Natural killer cell (primary cell): ENCODE results near the gene EOMES. TPM values are rescaled to one million over a fixed set of nuclear protein-coding genes. Genes with fewer than 3 reads are reported as not detected.

ENCODE experiments used
- ATAC-seq, 3 donors: fragments of 150-1000 bp in 2 of 3; fragments of 200-7000 bp in 1 of 3; cut with Tn5 transposase; 1 replicate in 1 of 3; 2 replicates in 2 of 3; pipeline ENCODE4 v1.10.0; 2021; ENCODE audit warnings: mild to moderate bottlenecking in 2 of 3, moderate library complexity in 2 of 3
- DNase-seq, 2 donors: peaks; one replicate each; pipeline versions ENCODE4 v3.0.0 to v3.0.0-alpha.2; 2013 to 2021; ENCODE audit warnings: mixed read lengths in 1 of 2
- H3K27ac ChIP-seq: one replicate; pipeline ENCODE4 v1.5.1; 2013; ENCODE audit warnings: mild to moderate bottlenecking, low read length
- H3K27me3 ChIP-seq: one replicate; pipeline ENCODE4 v1.6.1; 2013; ENCODE audit warnings: low read length; ENCODE audit not compliant: control insufficient read depth, insufficient read depth
- H3K36me3 ChIP-seq: one replicate; pipeline ENCODE4 v1.6.1; 2013; ENCODE audit warnings: low read length; ENCODE audit not compliant: control insufficient read depth, insufficient read depth
- H3K4me1 ChIP-seq: one replicate; pipeline ENCODE4 v1.6.1; 2013; ENCODE audit warnings: low read length; ENCODE audit not compliant: control insufficient read depth, insufficient read depth
- H3K4me3 ChIP-seq: one replicate; pipeline ENCODE4 v1.5.1; 2013; ENCODE audit warnings: low read length
- H3K9me3 ChIP-seq: one replicate; pipeline ENCODE4 v1.6.1; 2013; ENCODE audit warnings: low read length; ENCODE audit not compliant: control insufficient read depth, insufficient read depth
- H3K27ac Mint-ChIP-seq, 2 donors: one replicate each; pipeline ENCODE4 v1.8.0; 2022; ENCODE audit warnings: mild to moderate bottlenecking in 2 of 2, mixed read lengths in 2 of 2, moderate library complexity in 1 of 2
- H3K27me3 Mint-ChIP-seq, 2 donors: one replicate each; pipeline ENCODE4 v1.8.0; 2022; ENCODE audit warnings: low read depth in 2 of 2, mixed read lengths in 2 of 2
- H3K36me3 Mint-ChIP-seq: one replicate; pipeline ENCODE4 v1.8.0; 2022; ENCODE audit warnings: mixed read lengths
- H3K4me1 Mint-ChIP-seq, 2 donors: one replicate each; pipeline ENCODE4 v1.8.0; 2022; ENCODE audit warnings: mixed read lengths in 2 of 2
- H3K4me3 Mint-ChIP-seq: one replicate; pipeline ENCODE4 v1.8.0; 2022; ENCODE audit warnings: mild to moderate bottlenecking, moderate library complexity, mixed read lengths
- H3K9me3 Mint-ChIP-seq, 2 donors: one replicate each; pipeline ENCODE4 v1.8.0; 2022; ENCODE audit warnings: mixed read lengths in 2 of 2
- CTCF ChIP-seq: fragments of 200-600 bp; IDR thresholded peaks from one replicate; pipeline ENCODE4 v1.8.0; 2022; ENCODE audit warnings: antibody characterized with exemption
- WGBS: methylation state at CpG from one replicate; pipeline ENCODE4 v1.1.7; 2013; ENCODE audit warnings: missing lambda C conversion rate; ENCODE audit not compliant: insufficient coverage; 5-methylcytosine and 5-hydroxymethylcytosine counted together
- intact Hi-C: fragments of 100-400 bp; cut with micrococcal nuclease; formaldehyde crosslinking; loops from one replicate; pipeline ENCODE4 v1.14.2; 2022
- total RNA-seq, 4 donors: library from RNA; stranded (reverse); fragments of 120-200 nt in 1 of 4; gene quantifications; one replicate each; pipeline versions ENCODE4 v1.2.3 to v1.2.4, GENCODE V29; 2013 to 2022

EOMES gene
- total RNA-seq, 3 donors from 2014 or later (not counting 1 experiment from before 2014, with no cell fraction given) = 30.3 to 64.0 (median 32.2) TPM

GRCh38 chr3:27688053-27688452, 34.1 kb downstream of the EOMES start:
- peaks cover 33% of the 10 kb centered on the region for H3K36me3 Mint-ChIP-seq
- no peaks in the 10 kb centered on the region for H3K4me1 Mint-ChIP-seq
- intact Hi-C loops = no loop called here
- no peak for ATAC-seq
- H3K27me3 ChIP-seq = no peaks in the 10 kb centered on the region
- no peak overlapping the region for H3K27ac ChIP-seq
- no peaks in the 10 kb centered on the region for H3K36me3 ChIP-seq
- no peak overlapping the region for H3K4me3 Mint-ChIP-seq
- no peaks in the 10 kb centered on the region for H3K9me3 ChIP-seq
- WGBS = 72% methylated on average over 5 of the region's 5 CpGs
- no peak for DNase-seq
- peaks cover 4 to 10% of the 10 kb centered on the region in 2 donors for H3K9me3 Mint-ChIP-seq
- no peak overlapping the region for H3K27ac Mint-ChIP-seq
- H3K4me3 ChIP-seq = no peak overlapping the region
- peaks cover 8 to 36% of the 10 kb centered on the region in 2 donors for H3K27me3 Mint-ChIP-seq
- TF ChIP-seq CTCF = no peak
- H3K4me1 ChIP-seq = no peaks in the 10 kb centered on the region

GRCh38 chr3:27686642-27687041, 35.5 kb downstream of the EOMES start:
- H3K4me1 ChIP-seq = no peaks in the 10 kb centered on the region

GRCh38 chr3:27685474-27685873, 36.6 kb downstream of the EOMES start:
- no peak for TF ChIP-seq CTCF
- H3K9me3 Mint-ChIP-seq = peaks cover 2 to 4% of the 10 kb centered on the region in 2 donors
- 70% methylated on average over 1 of the region's 1 CpG for WGBS
- H3K4me1 ChIP-seq = peaks cover 4% of the 10 kb centered on the region
- H3K27me3 Mint-ChIP-seq = peaks cover 6 to 18% of the 10 kb centered on the region in 2 donors
- no peak overlapping the region for H3K4me3 ChIP-seq
- no peaks in the 10 kb centered on the region for H3K36me3 ChIP-seq
- DNase-seq (no peak), ATAC-seq (no peak)
- H3K27ac Mint-ChIP-seq = no peak overlapping the region
- H3K4me3 Mint-ChIP-seq = no peak overlapping the region
- H3K4me1 Mint-ChIP-seq = peaks cover 6% of the 10 kb centered on the region in 2 donors
- peaks cover 13% of the 10 kb centered on the region for H3K36me3 Mint-ChIP-seq
- H3K9me3 ChIP-seq = no peaks in the 10 kb centered on the region
- no peaks in the 10 kb centered on the region for H3K27me3 ChIP-seq
- intact Hi-C loops = no loop called here
- H3K27ac ChIP-seq = no peak overlapping the region

More at GRCh38 chr3:27686642-27687041, 35.5 kb downstream of the EOMES start:
- H3K27me3 ChIP-seq = no peaks in the 10 kb centered on the region
- ATAC-seq = no peak
- Mint-ChIP-seq H3K27ac (no peak overlapping the region), H3K4me3 (no peak overlapping the region), H3K36me3 (peaks cover 25% of the 10 kb centered on the region), H3K4me1 (no peaks in the 10 kb centered on the region), H3K27me3 (peaks cover 6 to 22% of the 10 kb centered on the region in 2 donors), H3K9me3 (peaks cover 4 to 10% of the 10 kb centered on the region in 2 donors)
- no peaks in the 10 kb centered on the region for H3K36me3 ChIP-seq
- no peaks in the 10 kb centered on the region for H3K9me3 ChIP-seq
- no peak overlapping the region for H3K4me3 ChIP-seq
- WGBS = 80% methylated on average over 1 of the region's 1 CpG
- TF ChIP-seq CTCF = no peak
- H3K27ac ChIP-seq = no peak overlapping the region
- DNase-seq = no peak
- intact Hi-C loops = no loop called here

GRCh38 chr3:27684302-27684701, 37.8 kb downstream of the EOMES start:
- intact Hi-C loops = no loop called here

More at GRCh38 chr3:27684302-27684701, 37.8 kb downstream of the EOMES start:
- no peak overlapping the region for H3K27ac Mint-ChIP-seq
- peaks cover 2% of the 10 kb centered on the region for H3K36me3 Mint-ChIP-seq
- 100% methylated on average over 2 of the region's 2 CpGs for WGBS
- H3K27ac ChIP-seq = no peak overlapping the region
- no peak overlapping the region for H3K4me3 Mint-ChIP-seq
- DNase-seq (no peak), ATAC-seq (no peak)
- TF ChIP-seq CTCF = no peak
- H3K4me3 ChIP-seq = no peak overlapping the region
- H3K9me3 Mint-ChIP-seq = no peaks in the 10 kb centered on the region
- no peaks in the 10 kb centered on the region for H3K27me3 ChIP-seq
- H3K4me1 Mint-ChIP-seq = peaks cover 6% of the 10 kb centered on the region in 2 donors
- H3K36me3 ChIP-seq = no peaks in the 10 kb centered on the region
- peaks cover 2 to 11% of the 10 kb centered on the region in 2 donors for H3K27me3 Mint-ChIP-seq
- no peaks in the 10 kb centered on the region for H3K9me3 ChIP-seq
- peaks cover 4% of the 10 kb centered on the region for H3K4me1 ChIP-seq
